ENCODE data around the gene KIR2DL3.
"Not testable (repeated sequence)": the region's sequence is repeated elsewhere in the genome, so short reads cannot be mapped to it uniquely, and the experiment has no call there.

KIR2DL3 gene

DNA sequence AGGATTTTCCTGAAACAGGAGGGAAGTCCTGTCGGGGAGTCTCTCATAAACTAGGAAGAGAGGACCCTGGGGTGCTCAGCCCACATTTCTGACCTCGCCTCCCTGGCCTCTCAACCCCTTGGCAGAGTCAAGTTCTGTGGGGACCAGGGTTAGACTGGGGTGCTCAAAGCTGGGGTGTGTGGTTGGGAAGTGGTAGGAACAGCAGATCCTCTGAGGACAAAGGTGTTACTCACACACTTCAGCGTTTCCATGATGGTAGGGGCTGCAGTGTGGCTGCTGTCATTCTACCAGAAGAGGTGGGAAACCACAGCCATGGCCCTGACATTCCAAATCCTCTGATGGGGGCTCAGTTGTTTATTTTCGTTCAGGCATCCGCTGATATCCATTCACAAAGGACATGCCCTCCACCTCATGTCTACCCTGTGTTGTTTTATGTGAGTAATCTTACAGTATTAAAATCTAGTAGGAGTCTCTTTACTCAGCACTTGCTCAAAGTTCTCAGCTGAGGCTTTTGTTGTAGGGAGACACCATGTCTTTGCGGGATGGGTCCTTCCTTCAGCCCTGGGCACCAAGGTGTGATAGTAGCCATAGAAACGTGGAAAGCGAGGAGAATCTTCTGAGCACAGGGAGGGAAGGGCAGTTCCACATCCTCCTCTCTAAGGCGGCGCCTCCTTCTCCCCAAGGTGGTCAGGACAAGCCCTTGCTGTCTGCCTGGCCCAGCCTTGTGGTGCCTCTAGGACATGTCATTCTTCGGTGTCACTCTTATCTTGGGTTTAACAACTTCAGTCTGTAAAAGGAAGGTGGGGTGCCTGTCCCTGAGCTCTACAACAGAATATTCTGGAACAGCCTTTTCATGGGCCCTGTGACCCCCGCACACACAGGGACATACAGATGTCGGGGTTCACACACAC is 1.5 kb downstream of the KIR2DL3 start:
- Histone ChIP-seq H3K9ac (ENCODE audit: low read depth, low read length, poor library complexity) (no peak overlapping the region), H3K4me2 (ENCODE audit: insufficient read depth, low read length, poor library complexity, severe bottlenecking) (no peak overlapping the region), H2AFZ (ENCODE audit: low read length) (no peak overlapping the region), H2BK5ac (ENCODE audit: low read length) (no peak overlapping the region), H2BK12ac (ENCODE audit: low read length) (no peak overlapping the region), H4K8ac (ENCODE audit: low read depth, low read length) (no peak overlapping the region), H3K23ac (ENCODE audit: low read depth, low read length, poor library complexity) (no peak overlapping the region), H3K27ac (replicated peaks; ENCODE audit: low read length) (no peak overlapping the region), H2BK120ac (ENCODE audit: low read depth, low read length) (no peak overlapping the region), H3K4ac (ENCODE audit: low read length) (no peak overlapping the region), H3K14ac (ENCODE audit: low read length) (no peak overlapping the region), H2AK5ac (ENCODE audit: low read depth, low read length) (no peak overlapping the region), H3K79me1 (ENCODE audit: low read depth, low read length) (no peaks in the 10 kb centered on the region), H3K4me1 (ENCODE audit: control insufficient read depth in 2 of 2, insufficient read depth in 1 of 2, low read depth in 1 of 2, low read length in 2 of 2) (no peaks in the 10 kb centered on the region), H3K4me3 (ENCODE audit: low read length in 2 of 2) (peak overlapping the region in 1 of 2 donors; percentile 50), H2BK15ac (ENCODE audit: low read length) (no peak overlapping the region), H3K27me3 (ENCODE audit: control insufficient read depth in 3 of 3, insufficient read depth in 3 of 3, low read depth in 1 of 3, low read length in 3 of 3) (no peaks in the 10 kb centered on the region), H4K91ac (ENCODE audit: low read depth, low read length, poor library complexity) (no peak overlapping the region), H3K9me3 (replicated peaks in 1 of 2; ENCODE audit: control insufficient read depth in 2 of 2, insufficient read depth in 1 of 2, low read depth in 1 of 2, low read length in 2 of 2) (peaks cover 0 to 11% of the 10 kb centered on the region in 2 donors), H3K18ac (ENCODE audit: low read length) (no peak overlapping the region), H3K36me3 (replicated peaks in 1 of 2; ENCODE audit: control insufficient read depth in 2 of 2, insufficient read depth in 2 of 2, low read length in 2 of 2) (no peaks in the 10 kb centered on the region)
- no peak for DNase-seq (ENCODE audit: low spot score)
- WGBS, 2 donors (ENCODE audit: extremely low coverage in 2 of 2, insufficient read length in 2 of 2, insufficient replicate concordance in 1 of 2) = no CpG with 5 or more reads among the region's 13 CpGs

DNA sequence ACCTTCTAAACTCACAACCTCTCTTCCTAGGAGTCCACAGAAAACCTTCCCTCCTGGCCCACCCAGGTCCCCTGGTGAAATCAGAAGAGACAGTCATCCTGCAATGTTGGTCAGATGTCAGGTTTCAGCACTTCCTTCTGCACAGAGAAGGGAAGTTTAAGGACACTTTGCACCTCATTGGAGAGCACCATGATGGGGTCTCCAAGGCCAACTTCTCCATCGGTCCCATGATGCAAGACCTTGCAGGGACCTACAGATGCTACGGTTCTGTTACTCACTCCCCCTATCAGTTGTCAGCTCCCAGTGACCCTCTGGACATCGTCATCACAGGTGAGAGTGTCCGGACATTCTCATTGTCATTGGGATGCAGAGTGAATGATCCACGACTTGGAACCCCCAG is 3.6 kb downstream of the KIR2DL3 start:
- not testable (repeated sequence) for H3K18ac ChIP-seq (ENCODE audit: low read length); H3K4me3 ChIP-seq (ENCODE audit: low read length in 2 of 2); H2AK5ac ChIP-seq (ENCODE audit: low read depth, low read length); H3K23ac ChIP-seq (ENCODE audit: low read depth, low read length, poor library complexity); H2AFZ ChIP-seq (ENCODE audit: low read length); H2BK5ac ChIP-seq (ENCODE audit: low read length); H3K14ac ChIP-seq (ENCODE audit: low read length); H3K79me1 ChIP-seq (ENCODE audit: low read depth, low read length); DNase-seq (ENCODE audit: low spot score); H4K91ac ChIP-seq (ENCODE audit: low read depth, low read length, poor library complexity); H2BK15ac ChIP-seq (ENCODE audit: low read length); H3K4me2 ChIP-seq (ENCODE audit: insufficient read depth, low read length, poor library complexity, severe bottlenecking); H3K4ac ChIP-seq (ENCODE audit: low read length); H3K36me3 ChIP-seq (replicated peaks in 1 of 2; ENCODE audit: control insufficient read depth in 2 of 2, insufficient read depth in 2 of 2, low read length in 2 of 2); H2BK12ac ChIP-seq (ENCODE audit: low read length); H3K9me3 ChIP-seq (replicated peaks in 1 of 2; ENCODE audit: control insufficient read depth in 2 of 2, insufficient read depth in 1 of 2, low read depth in 1 of 2, low read length in 2 of 2); H3K27me3 ChIP-seq (ENCODE audit: control insufficient read depth in 3 of 3, insufficient read depth in 3 of 3, low read depth in 1 of 3, low read length in 3 of 3); H3K9ac ChIP-seq (ENCODE audit: low read depth, low read length, poor library complexity); H3K4me1 ChIP-seq (ENCODE audit: control insufficient read depth in 2 of 2, insufficient read depth in 1 of 2, low read depth in 1 of 2, low read length in 2 of 2); H2BK120ac ChIP-seq (ENCODE audit: low read depth, low read length); H3K27ac ChIP-seq (replicated peaks; ENCODE audit: low read length); H4K8ac ChIP-seq (ENCODE audit: low read depth, low read length)
- no CpG with 5 or more reads among the region's 5 CpGs for WGBS, 2 donors (ENCODE audit: extremely low coverage in 2 of 2, insufficient read length in 2 of 2, insufficient replicate concordance in 1 of 2)

- H4K8ac ChIP-seq (ENCODE audit: low read depth, low read length) = not testable (repeated sequence)
Measured at GRCh38 chr19:54744080-54744479, 5.8 kb downstream of the KIR2DL3 start.

DNA sequence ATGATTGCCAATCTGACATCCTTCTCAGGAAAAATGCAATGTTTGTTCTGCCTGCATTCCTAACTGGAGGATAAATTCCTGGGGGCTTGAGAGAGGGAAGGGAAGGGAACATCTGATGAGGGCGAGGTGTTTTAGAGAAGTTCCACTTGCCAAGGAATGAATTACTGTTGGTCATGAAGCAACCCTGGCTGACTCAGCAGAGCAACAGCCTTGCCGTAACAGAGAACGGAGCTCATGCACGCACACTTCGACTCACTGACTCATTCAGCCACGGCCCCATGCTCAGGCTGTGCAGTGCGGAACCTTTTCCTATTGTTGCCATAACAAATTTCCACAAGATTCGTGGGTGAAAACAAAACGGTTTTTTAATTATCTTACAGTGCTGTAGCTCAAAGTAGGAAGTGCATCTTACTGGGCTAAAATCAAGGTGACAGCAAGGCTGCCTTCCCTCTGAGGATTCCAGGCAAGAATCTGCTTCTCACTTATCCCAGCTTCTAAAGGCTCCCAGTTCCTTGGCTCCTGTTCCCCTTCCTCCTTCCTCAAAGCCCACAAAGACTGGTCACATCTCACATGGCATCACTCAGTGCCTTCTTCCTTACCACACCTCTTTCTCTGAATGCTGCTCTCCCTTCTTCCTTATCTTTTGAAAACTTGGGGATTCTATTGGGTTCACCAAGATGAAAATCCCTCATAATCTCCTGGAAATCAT is 9.5 kb downstream of the KIR2DL3 start:
- H3K27me3 ChIP-seq (ENCODE audit: control insufficient read depth in 3 of 3, insufficient read depth in 3 of 3, low read depth in 1 of 3, low read length in 3 of 3); H3K14ac ChIP-seq (ENCODE audit: low read length); H3K9me3 ChIP-seq (replicated peaks in 1 of 2; ENCODE audit: control insufficient read depth in 2 of 2, insufficient read depth in 1 of 2, low read depth in 1 of 2, low read length in 2 of 2); H4K8ac ChIP-seq (ENCODE audit: low read depth, low read length); H3K23ac ChIP-seq (ENCODE audit: low read depth, low read length, poor library complexity); H3K36me3 ChIP-seq (replicated peaks in 1 of 2; ENCODE audit: control insufficient read depth in 2 of 2, insufficient read depth in 2 of 2, low read length in 2 of 2); H2BK120ac ChIP-seq (ENCODE audit: low read depth, low read length); H2BK15ac ChIP-seq (ENCODE audit: low read length); H2BK12ac ChIP-seq (ENCODE audit: low read length); H3K4me2 ChIP-seq (ENCODE audit: insufficient read depth, low read length, poor library complexity, severe bottlenecking); H2AFZ ChIP-seq (ENCODE audit: low read length); H2AK5ac ChIP-seq (ENCODE audit: low read depth, low read length); H2BK5ac ChIP-seq (ENCODE audit: low read length); H3K18ac ChIP-seq (ENCODE audit: low read length); H3K4me3 ChIP-seq (ENCODE audit: low read length in 2 of 2); H3K4ac ChIP-seq (ENCODE audit: low read length); DNase-seq (ENCODE audit: low spot score); H3K9ac ChIP-seq (ENCODE audit: low read depth, low read length, poor library complexity); H3K27ac ChIP-seq (replicated peaks; ENCODE audit: low read length); H3K4me1 ChIP-seq (ENCODE audit: control insufficient read depth in 2 of 2, insufficient read depth in 1 of 2, low read depth in 1 of 2, low read length in 2 of 2); H3K79me1 ChIP-seq (ENCODE audit: low read depth, low read length); H4K91ac ChIP-seq (ENCODE audit: low read depth, low read length, poor library complexity): not testable (repeated sequence)
- no CpG with 5 or more reads among the region's 9 CpGs for WGBS, 2 donors (ENCODE audit: extremely low coverage in 2 of 2, insufficient read length in 2 of 2, insufficient replicate concordance in 1 of 2)

More at GRCh38 chr19:54744080-54744479, 5.8 kb downstream of the KIR2DL3 start:
- not testable (repeated sequence) for DNase-seq (ENCODE audit: low spot score); H3K4me2 ChIP-seq (ENCODE audit: insufficient read depth, low read length, poor library complexity, severe bottlenecking); H3K4me1 ChIP-seq (ENCODE audit: control insufficient read depth in 2 of 2, insufficient read depth in 1 of 2, low read depth in 1 of 2, low read length in 2 of 2); H2BK12ac ChIP-seq (ENCODE audit: low read length); H3K4me3 ChIP-seq (ENCODE audit: low read length in 2 of 2); H2AK5ac ChIP-seq (ENCODE audit: low read depth, low read length); H3K18ac ChIP-seq (ENCODE audit: low read length); H2BK5ac ChIP-seq (ENCODE audit: low read length); H3K9me3 ChIP-seq (replicated peaks in 1 of 2; ENCODE audit: control insufficient read depth in 2 of 2, insufficient read depth in 1 of 2, low read depth in 1 of 2, low read length in 2 of 2); H3K27ac ChIP-seq (replicated peaks; ENCODE audit: low read length); H3K27me3 ChIP-seq (ENCODE audit: control insufficient read depth in 3 of 3, insufficient read depth in 3 of 3, low read depth in 1 of 3, low read length in 3 of 3); H3K4ac ChIP-seq (ENCODE audit: low read length); H3K36me3 ChIP-seq (replicated peaks in 1 of 2; ENCODE audit: control insufficient read depth in 2 of 2, insufficient read depth in 2 of 2, low read length in 2 of 2); H3K79me1 ChIP-seq (ENCODE audit: low read depth, low read length); H2AFZ ChIP-seq (ENCODE audit: low read length); H3K23ac ChIP-seq (ENCODE audit: low read depth, low read length, poor library complexity); H4K91ac ChIP-seq (ENCODE audit: low read depth, low read length, poor library complexity); H2BK120ac ChIP-seq (ENCODE audit: low read depth, low read length); H3K14ac ChIP-seq (ENCODE audit: low read length); H3K9ac ChIP-seq (ENCODE audit: low read depth, low read length, poor library complexity); H2BK15ac ChIP-seq (ENCODE audit: low read length)
- no CpG with 5 or more reads among the region's 5 CpGs for WGBS, 2 donors (ENCODE audit: extremely low coverage in 2 of 2, insufficient read length in 2 of 2, insufficient replicate concordance in 1 of 2)

Data from neuronal stem cell (in vitro differentiated cells).